GM12864 (cell line): ENCODE data around the gene BICDL2.
"Not testable (repeated sequence)": the region's sequence is repeated elsewhere in the genome, so short reads cannot be mapped to it uniquely, and the experiment has no call there.

ENCODE experiments used
- DNase-seq: peaks from one replicate; pipeline ENCODE4 v3.0.0-alpha.2; 2011; ENCODE audit warnings: low read depth
- H3K4me3 ChIP-seq: 2 replicates; pipeline ENCODE4 v1.5.1; 2011; ENCODE audit warnings: mild to moderate bottlenecking, low read depth, low read length, control low read depth
- CTCF ChIP-seq: IDR thresholded peaks from 2 replicates; pipeline ENCODE4 v1.5.1; 2011; ENCODE audit warnings: low read depth, mild to moderate bottlenecking, moderate library complexity, low read length, control low read depth, inconsistent platforms; ENCODE audit errors: missing control alignments

Gene BICDL2, protein sequence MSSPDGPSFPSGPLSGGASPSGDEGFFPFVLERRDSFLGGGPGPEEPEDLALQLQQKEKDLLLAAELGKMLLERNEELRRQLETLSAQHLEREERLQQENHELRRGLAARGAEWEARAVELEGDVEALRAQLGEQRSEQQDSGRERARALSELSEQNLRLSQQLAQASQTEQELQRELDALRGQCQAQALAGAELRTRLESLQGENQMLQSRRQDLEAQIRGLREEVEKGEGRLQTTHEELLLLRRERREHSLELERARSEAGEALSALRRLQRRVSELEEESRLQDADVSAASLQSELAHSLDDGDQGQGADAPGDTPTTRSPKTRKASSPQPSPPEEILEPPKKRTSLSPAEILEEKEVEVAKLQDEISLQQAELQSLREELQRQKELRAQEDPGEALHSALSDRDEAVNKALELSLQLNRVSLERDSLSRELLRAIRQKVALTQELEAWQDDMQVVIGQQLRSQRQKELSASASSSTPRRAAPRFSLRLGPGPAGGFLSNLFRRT

GRCh38 chr16:3036726-3037315, at the start of gene BICDL2:
Gene BICDL2 (minus strand): TSS chr16:3036944. CDS start chr16:3035496, 1,448 bp downstream.
- no peak within 1 kb of the TSS for H3K4me3 ChIP-seq
- no peak for TF ChIP-seq CTCF
- no peak for DNase-seq

DNA sequence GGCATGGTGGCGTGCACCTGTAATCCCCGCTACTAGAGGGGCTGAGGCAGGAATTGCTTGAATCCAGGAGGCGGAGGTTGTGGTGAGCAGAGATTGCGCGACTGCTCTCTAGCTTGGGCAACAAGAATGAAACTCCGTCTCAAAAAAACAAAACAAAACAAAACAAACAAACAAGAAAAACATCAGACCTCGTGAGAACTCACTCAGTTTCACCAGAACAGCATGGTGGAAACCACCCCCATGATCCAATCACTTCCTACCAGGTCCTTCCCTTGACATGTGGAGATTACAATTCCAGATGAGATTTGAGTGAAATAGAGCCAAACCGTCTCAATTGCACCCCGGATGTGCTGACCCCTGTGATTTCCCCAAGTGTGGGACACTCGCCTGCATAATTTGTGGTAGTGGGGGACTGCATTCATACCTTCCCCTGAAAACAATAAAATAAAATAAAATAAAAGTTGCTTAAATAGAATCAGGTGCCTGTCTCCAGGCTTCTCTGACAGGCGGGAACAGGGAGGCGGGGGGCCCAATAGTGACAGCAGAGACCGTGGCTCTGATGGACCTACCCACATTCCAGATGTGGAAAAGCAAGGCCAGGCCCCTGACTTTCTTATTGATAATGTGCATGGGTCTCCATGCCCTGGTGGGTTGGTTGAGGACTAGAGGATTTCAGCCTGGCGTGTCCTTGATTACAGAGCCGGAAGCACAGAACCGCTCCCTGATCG, 49.3 kb upstream of the BICDL2 start:
- DNase-seq = no peak
- TF ChIP-seq CTCF = no peak
- no peak overlapping the region for H3K4me3 ChIP-seq

DNA sequence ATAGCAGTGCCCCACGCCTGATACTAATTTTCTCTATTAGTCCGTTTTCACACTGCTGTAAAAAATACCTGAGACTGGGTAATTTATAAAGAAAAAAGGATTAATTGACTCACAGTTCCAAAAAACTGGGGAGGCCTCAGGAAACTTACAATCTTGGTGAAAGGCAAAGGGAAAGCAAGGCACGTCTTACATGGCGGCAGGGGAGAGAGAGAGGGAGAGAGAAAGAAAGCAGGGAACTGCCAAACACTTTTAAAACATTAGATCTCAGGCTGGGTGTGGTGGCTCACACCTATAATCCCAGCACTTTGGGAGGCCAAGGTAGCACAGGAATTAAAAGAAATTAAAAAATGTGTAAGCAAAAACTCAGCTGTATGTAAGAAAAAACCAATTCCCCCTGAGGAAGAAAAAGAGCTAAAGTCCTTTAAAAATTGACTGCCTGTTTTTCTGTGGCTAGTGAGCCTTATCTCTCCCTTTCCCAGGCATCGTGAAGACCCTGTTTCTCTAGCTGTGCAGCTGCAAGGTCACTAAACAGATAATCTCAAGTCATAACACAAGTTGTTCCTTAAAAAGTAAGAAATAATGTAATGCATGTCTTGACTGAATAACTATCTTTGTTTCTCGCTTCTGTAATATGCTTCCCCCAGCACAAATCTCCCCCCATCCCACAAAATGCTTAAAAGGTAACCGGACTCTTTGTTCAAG, 48.4 kb upstream of the BICDL2 start:
- no peak for TF ChIP-seq CTCF
- DNase-seq = no peak
- no peak overlapping the region for H3K4me3 ChIP-seq

DNA sequence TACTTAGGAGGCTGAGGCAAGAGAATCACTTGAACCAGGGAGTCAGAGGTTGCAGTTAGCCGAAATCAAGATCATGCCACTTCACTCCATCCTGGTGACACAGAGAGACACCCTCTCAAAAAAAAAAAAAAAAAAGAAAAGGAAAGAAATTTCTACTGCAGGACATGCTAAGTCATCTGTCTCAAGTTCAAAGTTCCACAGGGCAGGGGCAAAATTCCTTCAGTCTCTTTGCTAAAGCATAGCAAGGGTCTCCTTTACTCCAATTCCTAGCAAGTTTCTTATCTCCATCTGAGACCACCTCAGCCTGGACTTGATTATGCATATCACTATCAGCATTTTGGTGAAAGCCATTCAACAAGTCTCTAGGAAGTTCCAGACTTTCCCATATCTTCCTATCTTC, 47.7 kb upstream of the BICDL2 start:
- no peak overlapping the region for H3K4me3 ChIP-seq
- TF ChIP-seq CTCF = no peak
- no peak for DNase-seq

- DNase-seq, H3K4me3 ChIP-seq: not testable (repeated sequence)
Observed at GRCh38 chr16:3083408-3083807, 46.7 kb upstream of the BICDL2 start.

- DNase-seq, H3K4me3 ChIP-seq: not testable (repeated sequence)
Observed at GRCh38 chr16:3081957-3082356, 45.2 kb upstream of the BICDL2 start.

DNA sequence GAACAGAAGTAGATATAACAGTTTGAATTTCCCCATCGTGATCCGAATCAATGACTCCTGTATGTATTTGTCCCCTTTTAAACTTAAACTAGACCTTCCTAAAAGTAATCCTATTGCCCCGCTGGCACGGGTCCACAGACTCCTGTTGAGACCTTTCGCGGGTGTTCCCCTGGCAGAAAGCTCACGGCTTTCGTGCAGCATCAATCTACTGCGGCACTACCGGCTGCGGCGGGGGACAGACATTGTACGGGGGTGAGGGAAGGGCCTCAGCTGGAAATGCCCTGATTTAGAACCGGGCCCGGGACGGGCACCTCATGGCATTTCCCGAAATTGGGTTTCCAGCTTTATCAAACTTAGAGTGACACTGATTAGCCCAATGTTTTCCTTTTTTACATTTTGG, 43.3 kb upstream of the BICDL2 start:
- no peak for DNase-seq
- H3K4me3 ChIP-seq = no peak overlapping the region
- no peak for TF ChIP-seq CTCF
